Jurkat, Clone E6-1 (cell line): ENCODE data around the gene STEAP1B.

ENCODE experiments used
- DNase-seq: peaks from one replicate; pipeline ENCODE4 v3.0.0-alpha.2; 2011; ENCODE audit warnings: low read depth, low spot score
- H3K4me3 ChIP-seq: 2 replicates; pipeline ENCODE4 v1.5.1; 2011; ENCODE audit warnings: mild to moderate bottlenecking, low read length, control low read depth, moderate library complexity

The STEAP1B gene

GRCh38 chr7:22389892-22390291 is 110.1 kb downstream of the STEAP1B start:
- H3K4me3 ChIP-seq: no peak overlapping the region
- DNase-seq: no peak

GRCh38 chr7:22387583-22387982 is 112.4 kb downstream of the STEAP1B start:
- DNase-seq: no peak
- no peak overlapping the region for H3K4me3 ChIP-seq

DNA sequence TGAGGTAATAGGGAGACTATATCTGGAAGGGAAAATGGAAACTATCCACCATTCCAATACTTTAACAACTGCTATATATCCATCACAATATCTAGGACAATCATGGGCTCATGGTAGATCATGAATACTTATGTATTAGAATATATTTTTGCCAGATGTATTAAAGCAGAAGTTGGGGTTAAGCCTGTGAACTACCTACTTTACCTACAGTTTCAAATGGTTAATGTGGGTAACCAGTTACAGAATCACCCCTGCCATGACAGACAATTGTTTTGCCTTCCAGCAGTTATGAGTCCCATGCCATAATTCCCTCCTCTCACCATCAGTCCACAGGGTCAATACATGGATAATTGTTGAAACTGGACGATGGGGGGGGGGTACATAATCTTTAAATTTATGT is 113.1 kb downstream of the STEAP1B start:
- DNase-seq: no peak
- H3K4me3 ChIP-seq: no peak overlapping the region

- H3K4me3 ChIP-seq: no peak overlapping the region
- DNase-seq: no peak
These were observed 113.7 kb downstream of the STEAP1B start for GRCh38 chr7:22386206-22386858.

- H3K4me3 ChIP-seq: no peak overlapping the region
- no peak for DNase-seq
These were observed 114.7 kb downstream of the STEAP1B start for GRCh38 chr7:22385326-22385725.

- no peak for DNase-seq
- H3K4me3 ChIP-seq: no peak overlapping the region
These were observed 119.7 kb downstream of the STEAP1B start for GRCh38 chr7:22380333-22380732.

- no peak for DNase-seq
- no peak overlapping the region for H3K4me3 ChIP-seq
These were observed 121.6 kb downstream of the STEAP1B start for GRCh38 chr7:22378199-22378980.

GRCh38 chr7:22377703-22378102 is 122.3 kb downstream of the STEAP1B start:
- no peak for DNase-seq

DNA sequence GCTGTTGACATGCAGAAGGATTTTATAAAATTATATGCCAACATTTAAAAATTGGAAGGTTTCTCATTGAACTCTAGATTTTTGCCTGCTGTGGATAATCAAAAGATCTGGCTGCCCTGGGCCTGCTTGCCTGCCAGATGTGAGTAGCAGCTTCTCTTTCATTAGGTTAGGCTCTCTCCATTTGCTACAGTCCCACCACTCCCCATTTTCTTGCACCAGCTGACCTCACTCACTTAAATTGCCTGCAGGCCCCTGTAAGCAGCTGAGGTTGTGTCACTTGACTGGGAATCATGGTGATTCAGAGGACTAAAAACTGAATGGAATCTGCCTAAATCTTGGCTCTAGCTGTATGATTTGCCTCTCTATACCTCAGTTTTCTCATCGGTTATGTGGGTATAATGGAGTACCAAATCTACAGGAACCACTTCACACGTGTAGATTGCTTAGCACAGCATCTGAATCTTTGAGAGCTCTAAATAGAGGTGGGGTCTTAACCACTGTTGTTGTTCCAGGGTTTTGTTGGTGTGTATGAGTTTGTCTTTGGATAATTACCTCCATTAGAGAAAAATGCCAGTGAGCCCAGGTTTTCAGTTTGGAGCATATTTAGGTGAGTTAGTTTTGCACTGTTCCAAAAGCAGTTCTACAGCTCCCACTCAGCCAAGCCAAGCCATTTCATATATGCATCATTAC is 124.5 kb downstream of the STEAP1B start:
- no peak for DNase-seq
- H3K4me3 ChIP-seq: no peak overlapping the region

More at GRCh38 chr7:22377703-22378102, 122.3 kb downstream of the STEAP1B start:
- no peak overlapping the region for H3K4me3 ChIP-seq

GRCh38 chr7:22373911-22374310 is 126.1 kb downstream of the STEAP1B start:
- no peak overlapping the region for H3K4me3 ChIP-seq
- no peak for DNase-seq

- no peak for DNase-seq
- H3K4me3 ChIP-seq: no peak overlapping the region
These were observed 126.6 kb downstream of the STEAP1B start for GRCh38 chr7:22373388-22373787.

- DNase-seq: no peak
- no peak overlapping the region for H3K4me3 ChIP-seq
These were observed 127.1 kb downstream of the STEAP1B start for GRCh38 chr7:22372863-22373262.

DNA sequence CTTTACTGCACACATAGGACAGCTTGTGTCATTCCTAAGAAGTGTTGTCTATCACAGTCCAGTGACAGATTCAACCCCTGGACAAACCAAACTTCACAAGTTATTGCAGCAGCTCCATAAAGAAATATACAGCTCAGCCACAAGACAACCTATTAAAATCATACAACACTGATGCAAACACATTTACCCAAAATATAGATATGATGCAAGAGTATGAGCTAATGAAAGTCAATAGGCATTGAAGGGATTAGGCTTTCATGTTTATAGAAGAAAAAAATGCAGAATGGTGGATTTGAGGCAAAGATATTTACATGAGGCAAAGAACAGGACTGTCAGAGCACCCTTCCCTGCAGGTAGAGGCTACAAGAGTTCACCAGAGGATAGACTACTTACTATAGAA is 128.1 kb downstream of the STEAP1B start:
- DNase-seq: no peak
- H3K4me3 ChIP-seq: no peak overlapping the region
